Fibroblast of the conjunctiva (primary cell): ENCODE results near the gene SLC35B4.

Experiments used
- DNase-seq: peaks from one replicate; pipeline ENCODE4 v3.0.0-alpha.2; 2010; ENCODE audit warnings: low read depth

Gene SLC35B4

DNA sequence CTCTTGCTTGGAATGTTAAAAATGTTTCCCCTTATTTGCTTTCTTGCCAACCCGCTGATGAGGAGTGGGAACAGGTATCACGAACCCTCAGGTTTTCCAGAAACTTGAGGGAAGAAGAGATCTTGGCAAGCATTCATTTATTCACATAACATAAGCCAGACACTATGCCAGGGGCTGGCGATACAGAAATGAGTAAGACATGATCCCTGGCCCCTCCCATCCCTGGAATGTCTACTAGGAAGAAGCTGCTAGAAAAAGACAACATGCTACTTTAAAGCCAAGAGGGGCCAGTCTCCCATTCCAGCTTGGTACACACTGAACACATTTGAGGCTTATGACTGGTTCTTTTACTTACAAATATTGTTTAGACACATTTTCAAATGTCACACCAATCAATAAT lies 26.4 kb downstream of the SLC35B4 start:
- DNase-seq: peak; percentile 12

DNA sequence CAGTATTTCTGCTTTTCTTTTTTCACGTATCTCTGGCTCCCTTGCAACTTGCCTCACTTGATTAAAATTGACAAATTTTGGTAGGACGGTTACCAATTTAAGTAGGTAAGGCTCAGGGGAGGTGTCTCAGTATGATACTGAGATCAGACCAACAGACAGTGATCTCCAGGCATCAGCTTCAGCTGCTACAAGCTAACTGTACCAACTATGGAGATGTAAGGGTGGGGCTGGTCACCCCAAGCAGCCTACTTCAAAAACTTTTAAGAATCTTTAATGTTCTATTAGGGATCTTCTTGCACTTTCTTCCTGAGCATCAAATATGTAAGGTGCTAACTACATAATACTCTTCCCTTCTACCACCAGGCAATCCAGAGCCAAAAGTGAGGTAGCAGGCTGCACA lies 26.9 kb downstream of the SLC35B4 start:
- no peak for DNase-seq

- DNase-seq: no peak
Observed at GRCh38 chr7:134289423-134289822, 27.3 kb downstream of the SLC35B4 start.

GRCh38 chr7:134287916-134288659 lies 28.6 kb downstream of the SLC35B4 start:
- no peak for DNase-seq

- DNase-seq: no peak
Observed at GRCh38 chr7:134284952-134285351, 31.8 kb downstream of the SLC35B4 start.

- no peak for DNase-seq
Observed at GRCh38 chr7:134284011-134284410, 32.7 kb downstream of the SLC35B4 start.

GRCh38 chr7:134280508-134280907 lies 36.2 kb downstream of the SLC35B4 start:
- DNase-seq: no peak

DNA sequence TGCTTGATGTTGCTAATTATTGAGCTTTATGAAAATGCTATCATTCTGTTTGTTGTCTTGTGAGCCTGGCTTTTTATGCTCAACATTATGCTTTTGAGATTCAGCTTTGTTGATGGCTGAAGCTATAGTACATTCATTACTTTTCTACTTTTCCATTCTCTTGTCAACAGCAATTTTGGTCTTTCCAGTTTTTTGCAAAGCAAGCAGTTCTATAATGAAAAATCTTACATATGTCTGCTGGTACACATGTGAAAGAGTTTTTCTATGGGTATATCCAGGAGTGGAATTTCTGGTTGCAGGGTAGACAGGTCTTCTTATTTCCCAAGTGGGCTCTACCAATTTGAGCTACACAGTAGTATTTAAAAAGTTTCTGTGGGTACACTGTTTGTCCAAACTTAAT lies 36.8 kb downstream of the SLC35B4 start:
- no peak for DNase-seq

GRCh38 chr7:134279336-134279735 lies 37.4 kb downstream of the SLC35B4 start:
- DNase-seq: no peak

- DNase-seq: no peak
Observed at GRCh38 chr7:134278502-134279153, 38.1 kb downstream of the SLC35B4 start.

GRCh38 chr7:134276951-134277350 lies 39.8 kb downstream of the SLC35B4 start:
- no peak for DNase-seq

DNA sequence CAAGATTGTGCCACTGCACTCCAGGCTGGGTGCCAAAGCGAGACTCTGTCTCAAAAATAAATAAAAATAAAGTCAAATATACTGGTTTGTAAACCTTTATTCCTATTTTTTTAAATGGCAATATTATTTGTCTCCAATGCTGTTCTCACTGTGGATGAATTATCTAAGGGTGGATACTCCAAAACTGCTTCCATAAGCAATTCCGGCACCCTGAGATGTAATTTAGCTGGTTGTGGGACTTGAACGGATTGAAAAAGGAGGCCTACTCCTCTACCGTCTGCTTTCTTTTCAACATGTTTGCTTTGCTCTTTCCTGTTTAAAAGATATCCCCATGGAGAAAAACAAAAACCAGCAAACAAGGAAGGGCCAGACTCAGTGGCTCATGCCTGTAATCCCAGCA lies 54.4 kb downstream of the SLC35B4 start:
- no peak for DNase-seq

- no peak for DNase-seq
Observed at GRCh38 chr7:134255814-134256213, 60.9 kb downstream of the SLC35B4 start.

GRCh38 chr7:134254311-134254710 lies 62.4 kb downstream of the SLC35B4 start:
- no peak for DNase-seq

DNA sequence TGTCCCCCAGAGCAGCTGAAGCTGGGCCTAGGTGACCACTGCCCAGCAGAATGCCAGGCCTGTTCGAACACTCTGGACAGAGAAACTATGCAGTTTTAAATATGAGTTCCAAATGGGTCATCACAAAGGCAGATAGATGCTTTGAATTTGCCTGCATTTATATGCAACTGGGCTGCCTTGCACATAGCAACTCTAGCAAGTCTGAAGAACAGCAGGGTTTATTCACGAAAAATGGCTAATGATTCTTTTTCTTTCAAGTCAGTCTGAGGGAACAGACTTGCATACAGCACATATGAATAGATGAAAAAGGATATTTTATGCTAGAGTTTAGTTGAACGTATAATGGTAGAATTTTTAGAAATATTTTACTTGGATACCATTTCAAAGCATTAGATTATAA lies 68.5 kb downstream of the SLC35B4 start:
- DNase-seq: no peak

DNA sequence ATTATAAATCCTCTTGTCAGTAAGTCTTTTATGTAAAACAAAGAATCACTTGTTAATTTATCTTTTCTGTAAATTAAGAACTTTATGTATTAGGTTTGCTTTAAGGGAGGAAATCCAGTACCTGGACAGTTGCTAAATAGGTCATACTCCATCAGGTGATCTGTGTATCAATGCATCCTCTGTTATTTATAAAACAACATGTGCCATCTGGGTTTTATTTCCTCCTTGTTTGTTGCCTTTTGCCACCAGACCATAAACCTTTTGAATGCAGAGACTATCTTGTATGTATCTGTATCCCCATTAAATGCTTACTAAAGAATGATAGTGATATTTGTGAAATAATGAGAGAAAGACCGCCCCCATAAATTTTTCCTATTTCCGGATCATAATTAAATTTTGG lies 70.0 kb downstream of the SLC35B4 start:
- DNase-seq: no peak

GRCh38 chr7:134246347-134246746 lies 70.4 kb downstream of the SLC35B4 start:
- no peak for DNase-seq

GRCh38 chr7:134245253-134245652 lies 71.5 kb downstream of the SLC35B4 start:
- DNase-seq: no peak
